WTC11 (cell line): ENCODE measurements around the gene LRRN4. TPM values are rescaled to one million over a fixed set of nuclear protein-coding genes. Genes with fewer than 3 reads are reported as not detected.

ENCODE experiments used
- ATAC-seq: fragments of 200-7000 bp; cut with Tn5 transposase; 2 replicates; pipeline ENCODE4 v1.10.0; 2021; ENCODE audit warnings: mild to moderate bottlenecking, moderate library complexity
- CTCF ChIA-PET: fragments of 300-600 bp; sonication (Branson Sonifier 250); formaldehyde crosslinking; loops from one replicate; lab custom pipeline; 2021; ENCODE audit warnings: antibody characterized with exemption; lab: Charles Lee
- POLR2A ChIA-PET: fragments of 350-600 bp; sonication (Branson Sonifier 250); formaldehyde crosslinking; loops from one replicate; lab custom pipeline; 2021; ENCODE audit warnings: antibody characterized with exemption; lab: Charles Lee
- DNase-seq: peaks from one replicate; pipeline ENCODE4 v3.0.0; 2021; ENCODE audit warnings: low spot score
- H3K27ac Mint-ChIP-seq: 2 replicates; pipeline ENCODE4 v1.8.0; 2021; ENCODE audit warnings: mixed read lengths
- H3K27me3 Mint-ChIP-seq: 2 replicates; pipeline ENCODE4 v1.8.0; 2021; ENCODE audit warnings: low read depth, mild to moderate bottlenecking, moderate library complexity, mixed read lengths
- H3K36me3 Mint-ChIP-seq: 2 replicates; pipeline ENCODE4 v1.8.0; 2021; ENCODE audit warnings: mixed read lengths
- H3K4me1 Mint-ChIP-seq: 2 replicates; pipeline ENCODE4 v1.8.0; 2022; ENCODE audit warnings: mixed read lengths
- H3K4me3 Mint-ChIP-seq: 2 replicates; pipeline ENCODE4 v1.8.0; 2021; ENCODE audit warnings: mild to moderate bottlenecking, moderate library complexity, mixed read lengths
- H3K9me3 Mint-ChIP-seq: 2 replicates; pipeline ENCODE4 v1.8.0; 2021; ENCODE audit warnings: mixed read lengths
- ATF2 ChIP-seq: sonication (generic); formaldehyde crosslinking; IDR thresholded peaks from 2 replicates; pipeline ENCODE4 v1.8.1; 2022; ENCODE audit warnings: low read depth, missing genetic modification reagents, borderline replicate concordance
- GABPB1 ChIP-seq: sonication (generic); formaldehyde crosslinking; IDR thresholded peaks from 2 replicates; pipeline ENCODE4 v1.8.1; 2023; ENCODE audit warnings: mild to moderate bottlenecking, missing genetic modification reagents
- HMGA2 ChIP-seq: fragments of 250-450 bp; sonication (Bioruptor Pico); IDR thresholded peaks from 2 replicates; pipeline ENCODE4 v1.4.0; 2021; ENCODE audit warnings: mild to moderate bottlenecking, moderate library complexity
- HMGXB4 ChIP-seq: sonication (generic); formaldehyde crosslinking; IDR thresholded peaks from 2 replicates; pipeline ENCODE4 v1.8.1; 2023; ENCODE audit warnings: mild to moderate bottlenecking, moderate library complexity, missing genetic modification reagents
- JUN ChIP-seq: sonication (generic); formaldehyde crosslinking; IDR thresholded peaks from 2 replicates; pipeline ENCODE4 v1.8.0; 2023; ENCODE audit warnings: mild to moderate bottlenecking, missing genetic modification reagents
- MYBL2 ChIP-seq: sonication (generic); formaldehyde crosslinking; IDR thresholded peaks from 2 replicates; pipeline ENCODE4 v1.8.1; 2023; ENCODE audit warnings: mild to moderate bottlenecking, moderate library complexity, missing genetic modification reagents
- NFATC4 ChIP-seq: fragments of 250-450 bp; sonication (Bioruptor Pico); IDR thresholded peaks from 2 replicates; pipeline ENCODE4 v1.9.0; 2021; ENCODE audit warnings: mild to moderate bottlenecking
- NFE2L1 ChIP-seq: sonication (generic); formaldehyde crosslinking; IDR thresholded peaks from 2 replicates; pipeline ENCODE4 v1.8.1; 2023; ENCODE audit warnings: missing genetic modification reagents
- PRDM15 ChIP-seq: sonication (generic); formaldehyde crosslinking; IDR thresholded peaks from 2 replicates; pipeline ENCODE4 v1.8.0; 2022; ENCODE audit warnings: missing genetic modification reagents
- RELA ChIP-seq: sonication (generic); formaldehyde crosslinking; IDR thresholded peaks from 2 replicates; pipeline ENCODE4 v1.8.1; 2022; ENCODE audit warnings: missing genetic modification reagents, mild to moderate bottlenecking, borderline replicate concordance
- SMAD4 ChIP-seq: sonication (generic); formaldehyde crosslinking; IDR thresholded peaks from 2 replicates; pipeline ENCODE4 v1.8.0; 2022; ENCODE audit warnings: mild to moderate bottlenecking, missing genetic modification reagents
- SP1 ChIP-seq: sonication (generic); formaldehyde crosslinking; conservative IDR thresholded peaks from 2 replicates; pipeline ENCODE4 v1.8.1; 2022; ENCODE audit warnings: missing genetic modification reagents
- USF1 ChIP-seq: sonication (generic); formaldehyde crosslinking; IDR thresholded peaks from 2 replicates; pipeline ENCODE4 v1.8.0; 2022; ENCODE audit warnings: mild to moderate bottlenecking, missing genetic modification reagents
- ZNF121 ChIP-seq: sonication (generic); formaldehyde crosslinking; IDR thresholded peaks from 2 replicates; pipeline ENCODE4 v1.8.0; 2023; ENCODE audit warnings: missing genetic modification reagents
- ZNF281 ChIP-seq: sonication (generic); formaldehyde crosslinking; IDR thresholded peaks from 2 replicates; pipeline ENCODE4 v1.8.0; 2023; ENCODE audit warnings: mild to moderate bottlenecking, missing genetic modification reagents
- ZNF425 ChIP-seq: fragments of 250-450 bp; sonication (Bioruptor Pico); conservative IDR thresholded peaks from 2 replicates; pipeline ENCODE4 v1.9.0; 2021; ENCODE audit warnings: mild to moderate bottlenecking
- total RNA-seq: library from RNA; stranded (reverse); gene quantifications from 3 replicates; pipeline ENCODE4 v1.2.3, GENCODE V29; 2021

The LRRN4 gene
- total RNA-seq, 1 experiment from 2014 or later = 0.48 TPM

GRCh38 chr20:6055981-6056569 is 2.2 kb upstream of the LRRN4 start:
- no peak for TF ChIP-seq ATF2 (CRISPR knock-in tag)
- no peak for TF ChIP-seq GABPB1 (CRISPR knock-in tag)
- no peak for TF ChIP-seq JUN (CRISPR knock-in tag)
- no peak for TF ChIP-seq MYBL2 (CRISPR knock-in tag)
- TF ChIP-seq ZNF281 (CRISPR knock-in tag) = no peak
- TF ChIP-seq HMGXB4 = no peak
- TF ChIP-seq HMGA2 (CRISPR knock-in tag) = no peak
- no peak for TF ChIP-seq PRDM15
- TF ChIP-seq USF1 = no peak
- TF ChIP-seq ZNF425 (CRISPR knock-in tag) = no peak
- no peak for TF ChIP-seq SP1 (CRISPR knock-in tag)
- no peak for TF ChIP-seq SMAD4
- TF ChIP-seq NFATC4 = no peak
- TF ChIP-seq NFE2L1 (CRISPR knock-in tag) = no peak
- no peak for TF ChIP-seq RELA (CRISPR knock-in tag)
- TF ChIP-seq ZNF121 = no peak
- ATAC-seq (no peak), DNase-seq (no peak)
- Mint-ChIP-seq H3K4me1 (peaks cover 22% of the 10 kb centered on the region), H3K36me3 (no peaks in the 10 kb centered on the region), H3K4me3 (no peak overlapping the region), H3K9me3 (no peaks in the 10 kb centered on the region), H3K27me3 (peaks cover 45% of the 10 kb centered on the region), H3K27ac (no peak overlapping the region)
- ChIA-PET CTCF (no interaction called here), POLR2A (no interaction called here)
